ENCODE measurements around the gene COL8A1.
"Not testable (repeated sequence)": the region's sequence is repeated elsewhere in the genome, so short reads cannot be mapped to it uniquely, and the experiment has no call there.

COL8A1 gene

GRCh38 chr3:99704417-99704816, 66.0 kb downstream of the COL8A1 start:
- no peak for DNase-seq (ENCODE audit: low read depth in 2 of 2, low spot score in 1 of 2)

DNA sequence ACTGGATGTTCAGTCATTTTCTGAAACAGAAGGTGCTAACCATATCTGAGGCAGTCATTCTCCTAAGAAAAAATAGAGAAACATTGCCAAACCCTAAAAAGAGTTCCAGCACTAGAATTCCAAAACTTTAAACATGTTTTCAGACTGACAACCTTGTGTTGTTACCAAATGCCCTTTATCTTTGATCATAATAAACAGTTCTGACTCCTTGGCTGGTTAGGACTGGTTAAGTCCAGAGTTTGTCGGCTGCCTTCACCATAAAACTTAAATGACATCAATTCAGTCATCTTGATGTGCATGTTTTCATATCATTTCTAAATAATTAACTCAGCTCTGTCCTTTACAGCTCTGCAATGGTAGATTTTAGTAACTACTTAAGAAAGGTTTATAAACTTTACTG, 68.0 kb downstream of the COL8A1 start:
- no peak for DNase-seq (ENCODE audit: low read depth in 2 of 2, low spot score in 1 of 2)

GRCh38 chr3:99708207-99708745, 69.9 kb downstream of the COL8A1 start:
- DNase-seq (ENCODE audit: low read depth in 2 of 2, low spot score in 1 of 2) = no peak

- DNase-seq (ENCODE audit: low read depth in 2 of 2, low spot score in 1 of 2) = no peak
Observed at GRCh38 chr3:99709686-99710085, 71.3 kb downstream of the COL8A1 start.

DNA sequence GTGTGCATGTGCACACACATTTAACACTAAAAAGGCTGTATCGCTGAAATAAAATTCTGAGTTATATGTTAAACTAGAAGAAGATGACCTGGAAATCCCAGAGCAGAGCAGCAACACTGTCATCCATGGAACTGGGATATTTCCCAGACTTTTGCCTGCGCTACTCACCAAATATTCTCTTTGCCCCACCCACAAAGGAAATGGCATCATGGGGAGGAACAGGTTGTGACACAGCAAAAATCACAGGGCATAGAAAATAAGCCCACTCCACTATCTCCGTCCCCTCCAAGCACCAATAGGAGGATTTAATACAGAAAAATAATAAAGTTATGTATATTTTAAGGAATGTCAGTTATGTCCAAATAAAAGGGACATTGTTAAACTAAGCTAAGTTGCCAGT, 71.7 kb downstream of the COL8A1 start:
- no peak for DNase-seq (ENCODE audit: low read depth in 2 of 2, low spot score in 1 of 2)

- no peak for DNase-seq (ENCODE audit: low read depth in 2 of 2, low spot score in 1 of 2)
Observed at GRCh38 chr3:99711351-99711750, 73.0 kb downstream of the COL8A1 start.

DNA sequence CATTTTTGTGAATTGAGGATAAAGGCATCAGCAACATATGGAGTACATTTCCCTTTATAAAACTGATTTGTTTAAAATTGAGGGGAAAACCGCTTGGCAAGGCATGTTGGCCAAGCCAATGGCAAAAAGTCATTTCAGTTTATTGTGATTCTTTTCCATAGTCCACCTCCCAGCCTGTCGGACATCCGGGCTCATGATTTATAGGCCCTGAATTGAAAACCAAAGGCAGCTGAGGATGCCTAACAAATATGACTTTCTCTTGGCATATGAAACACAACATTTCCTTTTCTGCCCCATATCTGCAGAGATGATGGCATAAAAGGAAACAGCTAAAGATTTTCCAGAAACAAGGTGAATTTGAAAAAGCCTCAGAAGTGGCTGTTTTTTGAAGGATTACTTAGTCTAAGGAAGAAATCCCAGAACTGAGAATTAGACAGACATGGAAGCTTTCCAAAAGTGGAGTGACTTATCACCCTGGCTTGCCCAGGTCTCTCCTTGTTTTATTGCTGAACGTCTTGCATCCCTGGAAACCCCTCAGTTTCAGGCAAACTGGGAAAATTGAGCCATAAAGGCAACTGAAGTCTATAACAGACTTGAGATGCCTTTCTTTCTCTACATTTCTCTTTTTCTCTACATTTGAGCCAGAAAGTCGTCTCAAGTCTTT, 74.0 kb downstream of the COL8A1 start:
- DNase-seq (ENCODE audit: low read depth in 2 of 2, low spot score in 1 of 2) = no peak

DNA sequence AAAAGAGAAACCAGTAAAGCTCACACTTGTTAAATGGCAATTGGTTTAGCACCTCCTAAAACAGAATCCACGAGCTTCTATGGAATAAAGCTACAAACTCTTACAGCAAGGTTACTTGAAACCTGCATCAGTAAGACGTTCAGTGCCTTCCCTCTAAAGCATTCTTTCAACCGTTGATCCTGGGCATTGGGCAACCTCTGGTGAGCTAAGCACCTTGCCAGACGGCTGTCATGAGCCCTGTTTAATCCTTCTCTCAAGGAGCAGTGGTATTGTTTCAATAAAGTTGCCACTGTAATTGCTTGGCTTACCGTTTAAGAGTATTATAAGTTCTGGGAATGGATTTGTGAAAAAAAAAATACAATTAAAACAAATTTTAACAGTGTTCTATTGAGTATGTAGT, 75.0 kb downstream of the COL8A1 start:
- no peak for DNase-seq (ENCODE audit: low read depth in 2 of 2, low spot score in 1 of 2)

GRCh38 chr3:99714146-99714545, 75.8 kb downstream of the COL8A1 start:
- no peak for DNase-seq (ENCODE audit: low read depth in 2 of 2, low spot score in 1 of 2)

DNA sequence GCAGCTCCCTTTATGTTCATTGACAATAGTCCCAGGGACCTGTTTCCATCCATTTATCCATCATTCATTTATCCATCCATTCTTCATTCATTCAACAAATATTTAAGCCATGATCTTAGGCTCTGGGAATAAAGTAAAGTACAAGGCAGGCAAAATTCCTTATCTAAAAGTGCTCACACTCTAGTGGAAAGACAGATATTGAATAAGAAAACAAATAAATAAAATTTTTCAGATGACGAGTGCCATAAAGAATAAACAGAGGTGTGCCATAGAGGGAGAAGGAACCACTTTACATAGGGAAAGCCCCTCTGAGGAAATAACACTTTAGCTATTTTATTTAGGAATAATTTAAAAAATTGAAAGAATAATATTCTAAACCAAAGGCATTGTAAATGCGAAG, 76.2 kb downstream of the COL8A1 start:
- DNase-seq (ENCODE audit: low read depth in 2 of 2, low spot score in 1 of 2) = no peak

DNA sequence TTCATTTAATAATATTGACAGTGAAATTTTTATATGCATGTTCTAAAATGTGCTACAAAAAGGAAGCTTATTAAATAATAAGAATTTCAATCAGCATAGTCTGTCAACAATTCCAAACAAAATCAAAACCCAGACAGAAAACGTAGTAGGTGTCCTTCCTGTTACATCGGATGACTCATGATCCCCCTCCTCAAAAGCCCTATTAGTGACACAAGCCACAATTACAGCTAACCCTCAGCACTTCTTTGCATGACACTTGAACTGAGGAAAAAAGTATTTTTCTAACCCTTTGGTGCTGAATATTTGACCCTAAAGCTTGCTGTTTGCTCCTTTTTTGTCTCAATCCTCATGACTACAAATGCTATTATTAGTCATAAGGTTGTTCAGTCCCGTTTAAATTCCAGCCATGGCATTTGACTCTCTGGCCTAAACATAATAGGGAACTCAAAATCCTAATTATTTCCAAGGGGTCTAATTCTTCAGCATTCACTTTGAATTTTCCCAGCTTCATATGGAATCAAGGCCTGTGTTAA, 78.1 kb downstream of the COL8A1 start:
- no peak for DNase-seq (ENCODE audit: low read depth in 2 of 2, low spot score in 1 of 2)

- no peak for DNase-seq (ENCODE audit: low read depth in 2 of 2, low spot score in 1 of 2)
Observed at GRCh38 chr3:99720985-99721632, 82.7 kb downstream of the COL8A1 start.

DNA sequence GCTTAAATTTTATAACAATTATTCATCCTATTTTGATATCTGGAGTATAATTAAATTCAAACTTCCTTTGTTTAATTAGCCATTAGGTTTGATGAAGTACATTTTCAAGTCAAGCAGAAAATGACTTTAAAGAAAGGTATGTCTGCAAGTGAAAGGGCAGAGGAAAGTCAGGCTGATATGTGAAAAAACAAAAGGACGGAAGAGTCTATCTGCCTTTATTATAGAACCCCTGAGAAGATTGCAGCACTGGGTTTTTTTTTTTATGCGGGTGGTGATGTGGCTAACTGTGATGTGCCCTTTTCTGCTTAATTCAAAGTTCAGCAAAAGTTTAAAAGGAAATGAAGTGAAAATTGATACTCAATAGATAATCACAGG, 83.2 kb downstream of the COL8A1 start:
- DNase-seq (ENCODE audit: low read depth in 2 of 2, low spot score in 1 of 2) = no peak

DNA sequence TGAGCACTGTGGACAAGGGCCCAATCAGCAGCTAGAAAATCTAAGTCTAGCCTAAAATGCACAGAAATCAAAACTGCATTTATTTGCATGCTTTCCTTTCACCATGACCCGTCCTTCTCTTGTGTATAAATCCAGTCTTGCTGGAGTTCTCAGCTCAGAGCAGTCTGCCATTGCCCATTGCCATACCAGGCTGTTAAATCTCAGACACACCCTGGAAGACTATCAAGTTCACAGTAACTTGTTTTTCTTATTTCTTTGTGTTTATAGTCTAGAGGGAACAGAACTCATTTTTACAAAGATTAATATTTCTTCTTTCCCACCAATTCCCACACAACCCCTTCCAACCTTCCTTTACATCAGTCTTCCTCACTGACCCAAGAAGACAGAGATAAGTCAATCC, 85.9 kb downstream of the COL8A1 start:
- DNase-seq (ENCODE audit: low read depth in 2 of 2, low spot score in 1 of 2) = no peak

- DNase-seq (ENCODE audit: low read depth in 2 of 2, low spot score in 1 of 2) = no peak
Observed at GRCh38 chr3:99730870-99731269, 92.5 kb downstream of the COL8A1 start.

- no peak for DNase-seq (ENCODE audit: low read depth in 2 of 2, low spot score in 1 of 2)
Observed at GRCh38 chr3:99731499-99731898, 93.1 kb downstream of the COL8A1 start.

DNA sequence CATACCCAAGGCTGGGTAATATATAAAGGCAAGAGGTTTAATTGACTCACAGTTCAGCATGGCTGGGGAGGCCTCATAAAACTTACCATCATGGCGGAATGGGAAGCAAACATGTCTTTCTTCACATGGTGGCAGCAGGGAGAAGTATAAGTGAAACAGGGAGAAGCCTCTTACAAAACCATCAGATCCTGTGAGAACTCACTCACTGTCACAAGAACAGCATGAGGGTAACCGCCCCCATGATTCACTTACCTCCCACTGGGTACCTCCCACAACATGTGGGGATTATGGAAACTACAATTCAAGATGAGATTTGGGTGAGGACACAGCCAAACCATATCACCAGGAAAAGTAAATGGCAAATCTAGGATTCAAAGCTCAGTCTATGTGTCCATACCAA, 102.0 kb downstream of the COL8A1 start:
- not testable (repeated sequence) for DNase-seq (ENCODE audit: low read depth in 2 of 2, low spot score in 1 of 2)

DNA sequence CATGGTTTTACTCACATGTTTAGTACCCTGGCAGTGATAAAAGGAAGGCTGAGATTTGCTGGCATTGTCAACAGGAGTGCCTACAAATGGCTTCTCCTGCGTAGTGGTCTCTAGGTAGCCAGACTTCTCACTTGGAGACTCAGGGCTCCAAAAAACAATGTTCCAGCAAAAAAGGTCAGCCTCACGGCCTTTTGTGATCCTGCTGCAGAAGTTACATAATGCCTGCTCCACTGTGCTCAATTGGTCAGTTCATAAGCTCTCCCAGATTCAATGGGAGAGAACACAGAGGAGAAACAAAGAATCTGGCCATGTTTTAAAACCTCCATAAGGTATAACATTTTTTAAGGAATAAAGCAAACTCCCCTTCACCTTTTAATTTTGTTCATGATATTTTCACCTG, 103.2 kb downstream of the COL8A1 start:
- no peak for DNase-seq (ENCODE audit: low read depth in 2 of 2, low spot score in 1 of 2)

DNA sequence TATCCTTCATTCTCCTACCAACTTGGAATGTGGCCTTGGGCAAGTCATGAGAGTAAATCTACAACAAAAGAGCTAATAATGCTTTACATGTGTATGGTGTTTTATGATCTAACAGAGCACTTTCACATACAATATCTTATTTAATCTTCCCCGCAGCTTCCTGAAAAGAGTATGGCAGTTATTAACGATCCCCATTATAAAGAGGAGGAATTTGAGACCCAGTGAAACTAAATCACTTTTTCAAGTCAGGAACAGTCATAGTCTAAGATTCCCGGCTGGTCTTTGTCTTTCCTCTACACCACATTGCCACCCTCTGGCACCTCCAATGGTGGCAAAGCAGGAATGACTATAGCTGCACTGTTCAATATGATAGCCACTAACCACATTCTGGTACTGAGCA, 109.5 kb downstream of the COL8A1 start:
- DNase-seq (ENCODE audit: low read depth in 2 of 2, low spot score in 1 of 2) = no peak

- no peak for DNase-seq (ENCODE audit: low read depth in 2 of 2, low spot score in 1 of 2)
Observed at GRCh38 chr3:99751649-99752048, 113.3 kb downstream of the COL8A1 start.

DNA sequence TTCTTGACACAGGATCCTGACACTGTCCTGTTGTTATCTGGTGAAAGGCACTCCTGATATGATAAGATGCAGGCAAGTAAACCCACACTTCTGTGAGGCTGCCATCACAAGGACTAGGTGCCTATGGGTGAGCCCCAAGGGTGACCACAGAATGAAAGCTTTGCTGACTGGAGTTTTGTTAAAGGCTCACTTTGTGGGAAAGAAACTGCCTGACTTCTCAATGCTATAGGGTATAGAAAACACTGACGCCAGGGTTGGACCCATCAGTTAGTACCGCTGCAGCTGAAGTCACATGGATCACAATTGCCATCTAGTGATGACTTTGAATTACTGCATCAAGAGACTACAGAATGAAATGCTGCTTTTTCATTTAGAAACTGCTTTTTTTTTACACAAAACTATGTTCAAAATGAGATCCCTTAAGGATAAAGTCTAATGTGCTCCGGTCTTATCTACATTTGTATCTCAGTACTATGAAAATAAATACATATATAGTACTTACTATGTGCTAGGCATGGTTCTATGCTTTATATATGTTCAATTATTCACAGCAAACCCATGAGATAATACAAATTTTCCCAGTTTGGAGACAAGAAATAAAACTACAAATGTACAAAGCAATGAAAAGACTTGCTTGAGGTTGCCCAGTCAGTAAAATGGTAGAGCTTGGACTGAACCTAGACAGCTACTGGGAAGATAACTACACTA, 115.0 kb downstream of the COL8A1 start:
- DNase-seq (ENCODE audit: low read depth in 2 of 2, low spot score in 1 of 2) = no peak

- no peak for DNase-seq (ENCODE audit: low read depth in 2 of 2, low spot score in 1 of 2)
Observed at GRCh38 chr3:99755831-99756230, 117.4 kb downstream of the COL8A1 start.
